Smooth muscle cell of the brain vasculature (primary cell): ENCODE results near the gene TP53BP1.
A peak's percentile ranks its signal among the peaks of the same experiment; 100 is the strongest.
"Not testable (repeated sequence)": the region's sequence is repeated elsewhere in the genome, so short reads cannot be mapped to it uniquely, and the experiment has no call there.

Source experiments
- DNase-seq: peaks from one replicate; pipeline ENCODE4 v3.0.0-alpha.2; 2012; ENCODE audit warnings: low read depth, low spot score

TP53BP1 gene

DNA sequence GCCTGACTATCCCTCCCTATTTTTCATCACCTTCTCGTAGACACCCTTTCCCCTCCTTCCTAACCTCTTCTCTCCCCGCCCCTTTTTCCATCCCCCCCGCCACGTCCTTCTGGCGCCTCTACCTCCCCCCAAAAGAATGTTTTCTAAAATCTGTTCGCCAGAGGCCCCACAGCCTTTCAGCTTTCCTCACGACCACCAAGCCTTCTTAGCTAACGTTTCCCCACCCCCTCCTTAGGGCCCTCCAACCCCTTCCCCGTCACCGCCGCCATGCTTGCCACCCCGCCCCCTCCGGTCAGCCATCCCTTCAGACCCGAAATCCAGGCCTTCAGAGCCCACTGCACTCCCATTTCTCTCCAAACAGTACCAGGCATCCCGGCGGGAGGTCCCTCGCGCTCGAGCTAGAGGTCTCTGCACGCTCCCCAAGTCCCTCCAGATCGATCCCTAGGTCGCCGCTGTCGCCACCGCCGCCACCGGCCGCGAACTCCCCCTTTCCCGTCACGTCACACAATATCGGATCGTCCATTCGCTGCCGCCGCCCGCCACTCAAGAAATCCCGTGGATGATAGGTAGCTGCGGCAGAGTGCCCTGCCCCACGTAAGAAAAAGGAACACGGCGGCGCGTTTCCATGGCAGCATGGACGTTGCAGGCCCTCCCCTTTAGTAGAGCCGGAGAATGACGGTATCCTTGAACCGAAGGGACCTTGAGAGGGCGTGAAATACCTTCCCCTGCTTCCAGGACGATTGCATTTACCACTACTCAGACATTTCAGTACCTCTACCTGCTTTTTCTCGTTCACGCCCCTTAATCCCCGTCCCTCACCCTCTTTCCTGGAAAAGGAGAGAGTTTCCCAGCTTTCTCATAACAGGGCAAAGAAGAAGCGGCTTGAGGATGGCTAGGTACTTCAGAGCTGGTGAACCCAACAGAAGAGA, at the start of gene TP53BP1:
TP53BP1 (minus strand) TSS at position 484 of the 929 bp plus-strand sequence; CDS start at position 371, 113 bp downstream.
- peak; percentile 74 for DNase-seq

DNA sequence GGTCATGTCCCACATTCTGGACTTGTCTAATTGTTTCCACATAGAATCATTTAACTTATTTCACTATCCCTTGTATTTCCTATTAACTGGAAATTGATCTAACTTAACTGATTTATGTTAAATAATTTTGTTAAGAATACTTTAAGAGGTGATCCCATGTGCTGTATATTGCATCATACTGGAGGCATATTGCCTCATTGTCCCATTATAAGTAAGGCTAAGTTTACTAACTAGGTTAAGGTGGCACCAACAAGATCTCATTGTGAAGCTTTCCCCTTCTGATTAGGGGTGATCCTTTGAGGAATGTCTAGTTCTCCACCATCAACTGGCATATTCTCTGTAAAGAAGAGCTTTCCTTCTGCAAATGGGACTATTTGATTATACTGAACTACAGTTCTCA, 48.8 kb upstream of the TP53BP1 start:
- DNase-seq = no peak

GRCh38 chr15:43538091-43538490, 45.1 kb upstream of the TP53BP1 start:
- no peak for DNase-seq

DNA sequence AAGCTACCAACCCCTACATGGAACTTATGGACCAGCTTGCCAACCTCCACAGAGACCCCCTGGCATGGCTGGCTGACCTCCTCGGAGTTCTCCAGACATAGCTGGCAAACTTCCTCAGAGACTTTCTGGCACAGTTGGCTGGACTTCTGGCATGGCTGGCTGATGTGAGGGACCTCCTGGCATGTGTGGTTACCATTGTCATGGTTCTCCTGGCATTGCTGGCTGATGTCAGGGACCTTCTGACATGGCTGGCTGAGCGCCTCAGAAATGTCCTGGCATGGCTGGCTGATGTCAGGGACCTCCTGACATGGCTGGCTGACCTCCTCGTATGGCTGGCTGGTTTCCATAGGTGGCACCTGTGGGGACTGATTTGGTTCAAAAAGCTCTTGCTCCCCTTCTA, 41.9 kb upstream of the TP53BP1 start:
- no peak for DNase-seq

DNA sequence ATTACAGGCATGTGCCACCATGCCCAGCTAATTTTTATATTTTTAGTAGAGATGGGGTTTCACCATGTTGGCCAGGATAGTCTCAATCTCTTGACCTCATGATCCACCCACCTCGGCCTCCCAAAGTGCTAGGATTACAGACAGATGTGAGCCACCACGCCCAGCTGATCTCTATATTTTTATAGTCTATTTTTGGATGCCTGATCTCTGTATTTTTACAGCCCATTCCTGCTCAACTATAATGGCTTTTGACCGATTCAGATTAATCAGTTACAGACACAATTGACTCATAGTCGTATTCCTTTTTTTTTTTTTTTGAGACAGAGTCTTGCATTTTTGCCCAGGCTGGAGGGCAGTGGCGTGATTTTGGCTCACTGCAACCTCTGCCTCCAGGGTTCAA, 39.9 kb upstream of the TP53BP1 start:
- not testable (repeated sequence) for DNase-seq

GRCh38 chr15:43531018-43531670, 38.2 kb upstream of the TP53BP1 start:
- no peak for DNase-seq

- no peak for DNase-seq
These were observed 36.8 kb upstream of the TP53BP1 start for GRCh38 chr15:43529587-43530345.

DNA sequence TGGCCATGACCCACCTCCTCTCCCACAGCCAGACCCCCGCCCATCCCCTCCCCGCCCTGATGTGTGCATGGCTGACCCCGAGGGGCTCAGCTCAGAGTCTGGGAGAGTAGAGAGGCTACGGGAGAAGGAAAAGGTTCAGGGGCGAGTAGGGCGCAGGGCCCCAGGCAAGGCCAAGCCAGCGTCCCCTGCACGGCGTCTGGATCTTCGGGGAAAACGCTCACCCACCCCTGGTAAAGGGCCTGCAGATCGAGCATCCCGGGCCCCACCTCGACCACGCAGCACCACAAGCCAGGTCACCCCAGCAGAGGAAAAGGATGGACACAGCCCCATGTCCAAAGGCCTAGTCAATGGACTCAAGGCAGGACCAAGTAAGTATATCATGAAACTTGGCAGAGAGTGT, 36.2 kb upstream of the TP53BP1 start:
- DNase-seq = no peak

DNA sequence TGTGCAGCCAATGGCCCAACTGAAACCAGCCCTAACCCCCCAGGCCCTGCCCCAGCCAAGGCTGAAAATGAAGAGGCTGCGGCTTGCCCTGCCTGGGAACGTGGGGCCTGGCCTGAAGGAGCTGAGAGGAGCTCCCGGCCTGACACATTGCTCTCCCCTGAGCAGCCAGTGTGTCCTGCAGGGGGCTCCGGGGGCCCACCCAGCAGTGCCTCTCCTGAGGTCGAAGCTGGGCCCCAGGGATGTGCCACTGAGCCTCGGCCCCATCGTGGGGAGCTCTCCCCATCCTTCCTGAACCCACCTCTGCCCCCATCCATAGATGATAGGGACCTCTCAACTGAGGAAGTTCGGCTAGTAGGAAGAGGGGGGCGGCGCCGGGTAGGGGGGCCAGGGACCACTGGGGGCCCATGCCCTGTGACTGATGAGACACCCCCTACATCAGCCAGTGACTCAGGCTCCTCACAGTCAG, 35.6 kb upstream of the TP53BP1 start:
- no peak for DNase-seq

DNA sequence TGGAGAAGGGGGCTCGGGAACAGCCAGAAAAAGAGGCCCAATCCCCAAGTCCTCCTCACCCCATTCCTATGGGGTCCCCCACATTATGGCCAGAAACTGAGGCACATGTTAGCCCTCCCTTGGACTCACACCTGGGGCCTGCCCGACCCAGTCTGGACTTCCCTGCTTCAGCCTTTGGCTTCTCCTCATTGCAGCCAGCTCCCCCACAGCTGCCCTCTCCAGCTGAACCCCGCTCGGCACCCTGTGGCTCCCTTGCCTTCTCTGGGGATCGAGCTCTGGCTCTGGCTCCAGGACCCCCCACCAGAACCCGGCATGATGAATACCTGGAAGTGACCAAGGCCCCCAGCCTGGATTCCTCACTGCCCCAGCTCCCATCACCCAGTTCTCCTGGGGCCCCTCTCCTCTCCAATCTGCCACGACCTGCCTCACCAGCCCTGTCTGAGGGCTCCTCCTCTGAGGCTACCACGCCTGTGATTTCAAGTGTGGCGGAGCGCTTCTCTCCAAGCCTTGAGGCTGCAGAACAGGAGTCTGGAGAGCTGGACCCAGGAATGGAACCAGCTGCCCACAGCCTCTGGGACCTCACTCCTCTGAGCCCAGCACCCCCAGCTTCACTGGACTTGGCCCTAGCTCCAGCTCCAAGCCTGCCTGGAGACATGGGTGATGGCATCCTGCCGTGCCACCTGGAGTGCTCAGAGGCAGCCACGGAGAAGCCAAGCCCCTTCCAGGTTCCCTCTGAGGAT, 35.0 kb upstream of the TP53BP1 start:
- DNase-seq = no peak

DNA sequence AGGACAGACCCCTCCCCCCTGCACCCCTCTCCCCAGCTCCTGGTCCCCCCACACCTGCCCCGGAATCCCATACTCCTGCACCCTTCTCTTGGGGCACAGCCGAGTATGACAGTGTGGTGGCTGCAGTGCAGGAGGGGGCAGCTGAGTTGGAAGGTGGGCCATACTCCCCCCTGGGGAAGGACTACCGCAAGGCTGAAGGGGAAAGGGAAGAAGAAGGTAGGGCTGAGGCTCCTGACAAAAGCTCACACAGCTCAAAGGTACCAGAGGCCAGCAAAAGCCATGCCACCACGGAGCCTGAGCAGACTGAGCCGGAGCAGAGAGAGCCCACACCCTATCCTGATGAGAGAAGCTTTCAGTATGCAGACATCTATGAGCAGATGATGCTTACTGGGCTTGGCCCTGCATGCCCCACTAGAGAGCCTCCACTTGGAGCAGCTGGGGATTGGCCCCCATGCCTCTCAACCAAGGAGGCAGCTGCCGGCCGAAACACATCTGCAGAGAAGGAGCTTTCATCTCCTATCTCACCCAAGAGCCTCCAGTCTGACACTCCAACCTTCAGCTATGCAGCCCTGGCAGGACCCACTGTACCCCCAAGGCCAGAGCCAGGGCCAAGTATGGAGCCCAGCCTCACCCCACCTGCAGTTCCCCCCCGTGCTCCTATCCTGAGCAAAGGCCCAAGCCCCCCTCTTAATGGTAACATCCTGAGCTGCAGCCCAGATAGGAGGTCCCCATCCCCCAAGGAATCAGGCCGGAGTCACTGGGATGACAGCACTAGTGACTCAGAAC, 34.3 kb upstream of the TP53BP1 start:
- DNase-seq = no peak

DNA sequence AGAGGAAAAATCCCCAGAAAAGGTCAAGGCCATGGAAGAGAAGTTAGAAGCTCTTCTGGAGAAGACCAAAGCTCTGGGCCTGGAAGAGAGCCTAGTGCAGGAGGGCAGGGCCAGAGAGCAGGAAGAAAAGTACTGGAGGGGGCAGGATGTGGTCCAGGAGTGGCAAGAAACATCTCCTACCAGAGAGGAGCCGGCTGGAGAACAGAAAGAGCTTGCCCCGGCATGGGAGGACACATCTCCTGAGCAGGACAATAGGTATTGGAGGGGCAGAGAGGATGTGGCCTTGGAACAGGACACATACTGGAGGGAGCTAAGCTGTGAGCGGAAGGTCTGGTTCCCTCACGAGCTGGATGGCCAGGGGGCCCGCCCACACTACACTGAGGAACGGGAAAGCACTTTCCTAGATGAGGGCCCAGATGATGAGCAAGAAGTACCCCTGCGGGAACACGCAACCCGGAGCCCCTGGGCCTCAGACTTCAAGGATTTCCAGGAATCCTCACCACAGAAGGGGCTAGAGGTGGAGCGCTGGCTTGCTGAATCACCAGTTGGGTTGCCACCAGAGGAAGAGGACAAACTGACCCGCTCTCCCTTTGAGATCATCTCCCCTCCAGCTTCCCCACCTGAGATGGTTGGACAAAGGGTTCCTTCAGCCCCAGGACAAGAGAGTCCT, 33.4 kb upstream of the TP53BP1 start:
- no peak for DNase-seq

DNA sequence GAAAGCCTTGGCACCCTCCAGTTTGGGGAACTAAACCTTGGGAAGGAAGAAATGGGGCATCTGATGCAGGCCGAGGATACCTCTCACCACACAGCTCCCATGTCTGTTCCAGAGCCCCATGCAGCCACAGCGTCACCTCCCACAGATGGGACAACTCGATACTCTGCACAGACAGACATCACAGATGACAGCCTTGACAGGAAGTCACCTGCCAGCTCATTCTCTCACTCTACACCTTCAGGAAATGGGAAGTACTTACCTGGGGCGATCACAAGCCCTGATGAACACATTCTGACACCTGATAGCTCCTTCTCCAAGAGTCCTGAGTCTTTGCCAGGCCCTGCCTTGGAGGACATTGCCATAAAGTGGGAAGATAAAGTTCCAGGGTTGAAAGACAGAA, 32.2 kb upstream of the TP53BP1 start:
- no peak for DNase-seq

- DNase-seq = no peak
These were observed 31.4 kb upstream of the TP53BP1 start for GRCh38 chr15:43524254-43524845.

DNA sequence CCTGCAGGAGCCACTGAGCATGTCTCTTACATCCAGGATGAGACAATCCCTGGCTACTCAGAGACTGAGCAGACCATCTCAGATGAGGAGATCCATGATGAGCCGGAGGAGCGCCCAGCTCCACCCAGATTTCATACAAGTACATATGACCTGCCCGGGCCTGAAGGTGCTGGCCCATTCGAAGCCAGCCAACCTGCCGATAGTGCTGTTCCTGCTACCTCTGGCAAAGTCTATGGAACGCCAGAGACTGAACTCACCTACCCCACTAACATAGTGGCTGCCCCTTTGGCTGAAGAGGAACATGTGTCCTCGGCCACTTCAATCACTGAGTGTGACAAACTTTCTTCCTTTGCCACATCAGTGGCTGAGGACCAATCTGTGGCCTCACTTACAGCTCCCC, 30.7 kb upstream of the TP53BP1 start:
- DNase-seq = no peak

- no peak for DNase-seq
These were observed 29.3 kb upstream of the TP53BP1 start for GRCh38 chr15:43522247-43522646.

DNA sequence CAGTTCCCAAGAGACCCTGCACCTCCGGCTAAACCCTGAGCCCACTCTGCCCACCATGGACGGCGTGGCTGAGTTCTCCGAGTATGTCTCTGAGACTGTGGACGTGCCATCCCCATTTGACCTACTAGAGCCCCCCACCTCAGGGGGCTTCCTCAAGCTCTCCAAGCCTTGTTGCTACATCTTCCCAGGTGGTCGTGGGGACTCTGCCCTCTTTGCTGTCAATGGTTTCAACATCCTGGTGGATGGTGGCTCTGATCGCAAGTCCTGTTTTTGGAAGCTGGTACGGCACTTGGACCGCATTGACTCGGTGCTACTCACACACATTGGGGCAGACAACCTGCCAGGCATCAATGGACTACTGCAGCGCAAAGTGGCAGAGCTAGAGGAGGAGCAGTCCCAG, 28.5 kb upstream of the TP53BP1 start:
- no peak for DNase-seq

- DNase-seq = no peak
These were observed 27.2 kb upstream of the TP53BP1 start for GRCh38 chr15:43520138-43520537.

DNA sequence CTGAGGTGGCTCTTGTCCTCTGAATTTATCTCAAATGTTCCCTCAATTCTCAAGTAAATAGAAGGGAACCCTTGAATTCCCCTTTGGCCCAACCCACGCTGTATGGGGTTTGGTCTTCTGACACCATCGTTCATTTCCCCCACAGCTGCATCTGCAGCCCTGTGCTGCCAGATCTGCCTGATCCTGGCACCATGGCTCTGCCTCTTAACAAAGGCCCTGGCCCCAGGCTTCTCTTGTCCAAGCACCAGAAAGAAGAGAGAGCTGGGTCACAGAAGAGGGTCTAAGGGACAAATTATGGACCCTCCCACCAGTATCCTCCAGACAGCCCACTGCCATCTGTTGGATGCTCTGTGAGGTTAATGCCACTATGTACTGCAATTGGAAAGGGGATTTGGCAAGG, 26.2 kb upstream of the TP53BP1 start:
- DNase-seq = no peak
